Measurements from ENCODE around the gene CALD1. TPM values are rescaled to one million over a fixed set of nuclear protein-coding genes. Genes with fewer than 3 reads are reported as not detected.

The CALD1 gene
- total and polyA plus RNA-seq, 8 donors = 146 to 1,007 (median 302) TPM

DNA sequence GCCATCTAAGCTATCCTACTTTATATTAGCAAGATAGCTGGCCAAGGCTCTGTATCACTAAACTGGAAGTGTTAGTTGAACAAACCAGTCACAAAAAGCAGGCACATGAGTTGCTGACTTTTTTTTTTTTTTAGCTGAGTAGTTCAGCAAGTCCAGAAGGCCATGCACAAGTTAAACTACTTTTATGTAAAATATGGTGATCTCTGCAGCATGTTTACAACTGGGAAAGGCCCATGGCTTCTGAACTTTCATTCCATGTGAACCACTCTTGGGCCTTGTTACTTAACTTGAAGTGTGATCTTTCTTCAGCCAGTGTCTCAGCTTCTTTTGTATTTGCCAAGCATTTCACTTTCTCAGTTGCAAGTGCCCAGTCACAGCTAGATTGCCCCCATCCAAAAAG, 78.5 kb downstream of the CALD1 start:
- TF ChIP-seq, protein P1, sequence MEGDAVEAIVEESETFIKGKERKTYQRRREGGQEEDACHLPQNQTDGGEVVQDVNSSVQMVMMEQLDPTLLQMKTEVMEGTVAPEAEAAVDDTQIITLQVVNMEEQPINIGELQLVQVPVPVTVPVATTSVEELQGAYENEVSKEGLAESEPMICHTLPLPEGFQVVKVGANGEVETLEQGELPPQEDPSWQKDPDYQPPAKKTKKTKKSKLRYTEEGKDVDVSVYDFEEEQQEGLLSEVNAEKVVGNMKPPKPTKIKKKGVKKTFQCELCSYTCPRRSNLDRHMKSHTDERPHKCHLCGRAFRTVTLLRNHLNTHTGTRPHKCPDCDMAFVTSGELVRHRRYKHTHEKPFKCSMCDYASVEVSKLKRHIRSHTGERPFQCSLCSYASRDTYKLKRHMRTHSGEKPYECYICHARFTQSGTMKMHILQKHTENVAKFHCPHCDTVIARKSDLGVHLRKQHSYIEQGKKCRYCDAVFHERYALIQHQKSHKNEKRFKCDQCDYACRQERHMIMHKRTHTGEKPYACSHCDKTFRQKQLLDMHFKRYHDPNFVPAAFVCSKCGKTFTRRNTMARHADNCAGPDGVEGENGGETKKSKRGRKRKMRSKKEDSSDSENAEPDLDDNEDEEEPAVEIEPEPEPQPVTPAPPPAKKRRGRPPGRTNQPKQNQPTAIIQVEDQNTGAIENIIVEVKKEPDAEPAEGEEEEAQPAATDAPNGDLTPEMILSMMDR (IDR thresholded peaks at IDR 0.05) = no peak
- TF ChIP-seq POLR2AphosphoS5 (IDR thresholded peaks at IDR 0.05) (no peak), EP300 (IDR thresholded peaks at IDR 0.05) (no peak), POLR2A (IDR thresholded peaks at IDR 0.05) (no peak)
- no peaks in the 10 kb centered on the region for H3K9me3 ChIP-seq
- peaks cover 8 to 83% (median 42%) of the 10 kb centered on the region in 4 donors for H3K4me1 ChIP-seq
- H3K36me3 ChIP-seq = no peaks in the 10 kb centered on the region
- H3K4me3 ChIP-seq = no peak overlapping the region
- intact Hi-C loops (cut with DNase I; ENCODE audit: low total_unique reads) = no loop called here
- peak overlapping the region in 2 of 5 donors; percentile 27 to 46 for H3K27ac ChIP-seq
- no peak for DNase-seq
- no peaks in the 10 kb centered on the region for H3K27me3 ChIP-seq

DNA sequence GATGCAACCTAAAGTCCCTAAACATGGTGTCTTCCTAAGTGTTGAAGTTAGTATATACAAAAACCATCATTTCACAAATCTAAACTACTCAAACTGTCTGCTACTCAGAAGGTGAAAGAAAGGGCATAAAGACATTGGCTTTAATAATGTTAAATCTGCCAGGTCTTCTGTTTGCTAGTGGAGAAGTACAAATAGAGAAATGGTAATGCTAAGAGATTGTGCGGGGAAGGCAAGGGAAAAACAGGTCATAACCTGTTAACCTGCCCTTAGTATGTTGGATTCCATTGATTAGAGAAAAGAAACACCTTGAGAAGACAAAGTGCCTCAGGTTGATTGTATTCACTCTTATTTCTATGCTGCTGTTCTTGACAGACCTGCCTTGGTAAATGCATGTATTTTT, 80.3 kb downstream of the CALD1 start:
- TF ChIP-seq POLR2A (IDR thresholded peaks at IDR 0.05) (no peak), EP300 (IDR thresholded peaks at IDR 0.05) (no peak), POLR2AphosphoS5 (IDR thresholded peaks at IDR 0.05) (no peak)
- TF ChIP-seq, protein P1 (IDR thresholded peaks at IDR 0.05) = no peak
- intact Hi-C loops (cut with DNase I; ENCODE audit: low total_unique reads) = no loop called here
- Histone ChIP-seq H3K27ac (peak overlapping the region in 1 of 5 donors; percentile 4), H3K4me1 (peaks cover 8 to 79% (median 43%) of the 10 kb centered on the region in 4 donors), H3K9me3 (no peaks in the 10 kb centered on the region), H3K27me3 (no peaks in the 10 kb centered on the region), H3K36me3 (no peaks in the 10 kb centered on the region), H3K4me3 (no peak overlapping the region)
- DNase-seq = no peak
- WGBS, 5 donors = 26 to 56% (median 46%) methylated on average over 1 of the region's 1 CpG

DNA sequence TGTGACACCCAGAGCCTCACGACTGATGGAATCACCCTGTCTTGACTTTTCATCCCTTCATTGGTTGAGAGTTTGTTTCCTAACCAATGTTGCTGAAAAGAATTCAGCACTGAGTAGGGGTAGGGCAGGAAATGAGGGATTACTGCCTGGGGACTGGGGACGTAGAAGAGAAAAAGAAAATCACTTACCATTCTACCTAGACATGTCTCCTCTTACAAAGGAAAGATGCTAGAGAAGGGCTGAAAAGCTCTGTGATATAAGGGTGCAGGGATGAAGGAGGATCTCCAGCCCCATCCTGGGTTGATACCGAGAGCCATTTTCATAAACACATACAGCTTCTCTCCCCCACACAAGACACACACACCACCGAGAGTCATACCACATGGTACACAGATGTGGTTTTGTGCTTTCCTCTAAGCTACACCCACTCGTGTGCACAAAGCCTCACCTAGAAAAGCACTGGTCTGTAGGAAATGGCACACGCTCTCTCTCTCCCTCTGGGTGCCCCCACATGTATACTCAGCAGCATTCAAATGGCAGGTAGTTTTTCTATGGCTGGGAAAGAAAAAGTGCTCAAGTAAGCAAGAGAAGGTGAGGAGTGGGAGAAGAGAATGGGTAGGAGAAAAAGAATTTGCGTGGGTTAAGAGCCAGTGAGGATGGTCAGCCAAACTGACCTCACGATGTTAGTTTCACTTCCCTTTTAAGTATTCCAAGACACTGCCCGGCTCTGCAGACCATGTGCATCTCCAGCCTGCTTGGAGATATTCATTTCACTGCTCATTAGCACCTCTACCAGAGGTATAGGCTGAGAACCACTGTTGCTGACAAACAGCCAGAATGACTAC, 85.8 kb downstream of the CALD1 start:
- intact Hi-C loops (cut with DNase I; ENCODE audit: low total_unique reads) = no loop called here
- no peaks in the 10 kb centered on the region for H3K27me3 ChIP-seq
- H3K4me1 ChIP-seq = peaks cover 3 to 63% (median 37%) of the 10 kb centered on the region in 4 donors
- peak overlapping the region in 4 of 5 donors; percentile 55 to 79 (median 77) for H3K27ac ChIP-seq
- peak in 1 of 2 donors; percentile 53 for DNase-seq
- peaks cover 0 to 21% (median 6%) of the 10 kb centered on the region in 4 donors for H3K36me3 ChIP-seq
- TF ChIP-seq POLR2AphosphoS5 (IDR thresholded peaks at IDR 0.05) (no peak), POLR2A (IDR thresholded peaks at IDR 0.05) (no peak), EP300 (IDR thresholded peaks at IDR 0.05) (no peak)
- TF ChIP-seq, protein P1 (IDR thresholded peaks at IDR 0.05) = no peak
- H3K9me3 ChIP-seq = no peaks in the 10 kb centered on the region
- peak overlapping the region in 3 of 4 donors; percentile 9 to 18 (median 15) for H3K4me3 ChIP-seq
- 41 to 60% (median 53%) methylated on average over 9 of the region's 9 CpGs for WGBS, 5 donors

DNA sequence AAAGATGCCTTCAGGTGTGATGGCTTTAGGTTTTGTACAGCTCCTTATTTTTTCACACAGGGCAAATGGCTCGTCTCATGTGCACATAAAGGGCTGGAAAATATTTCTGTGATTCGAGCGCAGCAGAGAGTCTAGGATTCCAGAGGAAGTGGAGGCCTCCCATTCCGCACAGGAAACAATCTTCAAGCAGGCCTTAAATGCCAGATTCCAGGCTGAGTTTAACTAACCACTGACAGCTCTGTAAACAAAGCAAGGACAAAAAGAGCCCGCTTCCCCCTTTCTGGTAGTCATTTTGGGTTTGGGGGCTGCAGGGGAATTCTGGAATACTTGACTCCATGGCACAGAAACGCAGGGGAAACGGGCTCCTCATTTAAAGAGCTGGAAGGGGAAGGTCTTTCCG, 87.2 kb downstream of the CALD1 start:
- peak in 1 of 2 donors; percentile 68 for DNase-seq
- WGBS, 5 donors = 35 to 69% (median 49%) methylated on average over 8 of the region's 8 CpGs
- Histone ChIP-seq H3K4me3 (no peak overlapping the region), H3K4me1 (peaks cover 3 to 63% (median 32%) of the 10 kb centered on the region in 4 donors), H3K9me3 (no peaks in the 10 kb centered on the region), H3K27ac (peak overlapping the region in 4 of 5 donors; percentile 55 to 79 (median 77)), H3K36me3 (peaks cover 0 to 21% (median 6%) of the 10 kb centered on the region in 4 donors), H3K27me3 (no peaks in the 10 kb centered on the region)
- intact Hi-C loops (cut with DNase I; ENCODE audit: low total_unique reads) = no loop called here
- TF ChIP-seq POLR2AphosphoS5 (IDR thresholded peaks at IDR 0.05) (no peak), EP300 (IDR thresholded peaks at IDR 0.05) (no peak), POLR2A (IDR thresholded peaks at IDR 0.05) (no peak)
- TF ChIP-seq, protein P1 (IDR thresholded peaks at IDR 0.05) = no peak

Data from stomach (tissue), 9 donors.